ENCODE measurements around the gene HOXC11.

HOXC11 gene

GRCh38 chr12:53944209-53944608 lies 28.7 kb upstream of the HOXC11 start:
- DNase-seq = no peak

- no peak for DNase-seq
Measured at GRCh38 chr12:53944907-53945847, 27.7 kb upstream of the HOXC11 start.

GRCh38 chr12:53947743-53948142 lies 25.2 kb upstream of the HOXC11 start:
- no peak for DNase-seq

- DNase-seq = no peak
Measured at GRCh38 chr12:53948650-53949593, 24.0 kb upstream of the HOXC11 start.

GRCh38 chr12:53949631-53950436 lies 23.1 kb upstream of the HOXC11 start:
- peak; percentile 33 for DNase-seq

- DNase-seq = peak; percentile 5
Measured at GRCh38 chr12:53950437-53950773, 22.5 kb upstream of the HOXC11 start.

GRCh38 chr12:53950789-53951576 lies 21.9 kb upstream of the HOXC11 start:
- DNase-seq = no peak

GRCh38 chr12:53951577-53952334 lies 21.2 kb upstream of the HOXC11 start:
- DNase-seq = no peak

GRCh38 chr12:53952335-53952694 lies 20.6 kb upstream of the HOXC11 start:
- DNase-seq = no peak

- no peak for DNase-seq
Measured at GRCh38 chr12:53952871-53953734, 19.8 kb upstream of the HOXC11 start.

GRCh38 chr12:53953831-53954693 lies 18.9 kb upstream of the HOXC11 start:
- DNase-seq = no peak

GRCh38 chr12:53954694-53955035 lies 18.3 kb upstream of the HOXC11 start, which contains the start of gene HOXC12:
TSS of gene HOXC12 (plus strand) at chr12:53954903. CDS start at chr12:53954930, 27 bp downstream.
- DNase-seq = no peak

GRCh38 chr12:53955036-53955775 lies 17.7 kb upstream of the HOXC11 start:
- no peak for DNase-seq

GRCh38 chr12:53955776-53956250 lies 17.1 kb upstream of the HOXC11 start:
- DNase-seq = no peak

- DNase-seq = no peak
Measured at GRCh38 chr12:53956251-53956887, 16.6 kb upstream of the HOXC11 start.

GRCh38 chr12:53956914-53957536 lies 15.9 kb upstream of the HOXC11 start:
- DNase-seq = no peak

GRCh38 chr12:53958128-53958527 lies 14.8 kb upstream of the HOXC11 start:
- no peak for DNase-seq

Data from DMS79 treated with DMSO at 0.1 percent for 48 hours (cell line).